B cell (primary cell): Measurements from ENCODE around the gene KIF3A. TPM values are rescaled to one million over a fixed set of nuclear protein-coding genes. Genes with fewer than 3 reads are reported as not detected.

Experiments
- ATAC-seq: fragments of 200-7000 bp; cut with Tn5 transposase; one replicate; pipeline ENCODE4 v1.10.0; 2021; ENCODE audit warnings: low read depth, mild to moderate bottlenecking, moderate number of reproducible peaks, moderate library complexity
- CTCF ChIA-PET: fragments of 350-600 bp; sonication (Branson Sonifier 250); formaldehyde crosslinking; loops from one replicate; lab custom pipeline; 2021; ENCODE audit warnings: antibody characterized with exemption, inconsistent platforms; lab: Charles Lee
- POLR2A ChIA-PET: fragments of 350-600 bp; sonication (Branson Sonifier 250); formaldehyde crosslinking; loops from one replicate; lab custom pipeline; 2021; ENCODE audit warnings: antibody characterized with exemption; lab: Charles Lee
- DNase-seq: peaks from one replicate; pipeline ENCODE4 v3.0.0; 2013
- H2AFZ ChIP-seq: 2 replicates; pipeline ENCODE4 v1.6.1; 2012; ENCODE audit warnings: mild to moderate bottlenecking, low read depth, low read length; ENCODE audit not compliant: insufficient read depth, poor library complexity, severe bottlenecking
- H3K27ac ChIP-seq, 2 donors: 1 replicate in 1 of 2; 2 replicates in 1 of 2; pipeline ENCODE4 v1.5.1; 2012 to 2013; ENCODE audit warnings: low read length in 2 of 2, mild to moderate bottlenecking in 2 of 2, moderate library complexity in 1 of 2
- H3K27me3 ChIP-seq, 4 experiments: fragments of 200-600 bp in 1 of 4; sonication (generic) in 1 of 4; replicated peaks in 1 of 4; 1 replicate in 2 of 4; 2 replicates in 2 of 4; pipeline versions ENCODE4 v1.6.1 to v1.7.0; 2013 to 2016; ENCODE audit warnings: low read length in 3 of 4, mild to moderate bottlenecking in 2 of 4, mixed read lengths in 1 of 4, moderate library complexity in 1 of 4; ENCODE audit not compliant: insufficient read depth in 4 of 4, control insufficient read depth in 3 of 4; ENCODE audit errors: control extremely low read depth in 1 of 4
- H3K36me3 ChIP-seq, 2 experiments: replicated peaks in 1 of 2; 1 replicate in 1 of 2; 2 replicates in 1 of 2; pipeline versions ENCODE4 v1.6.1 to v1.7.1; 2013; ENCODE audit warnings: low read length in 1 of 2; ENCODE audit not compliant: insufficient read depth in 2 of 2, control insufficient read depth in 1 of 2; ENCODE audit errors: control extremely low read depth in 1 of 2, extremely low read depth in 1 of 2
- H3K4me1 ChIP-seq, 2 donors: fragments of 200-600 bp in 1 of 2; sonication (generic) in 1 of 2; 1 replicate in 1 of 2; 2 replicates in 1 of 2; pipeline versions ENCODE4 v1.5.1 to v1.6.1; 2013 to 2017; ENCODE audit warnings: low read length in 2 of 2; ENCODE audit not compliant: control insufficient read depth in 2 of 2, insufficient read depth in 2 of 2
- H3K4me2 ChIP-seq: replicated peaks from 2 replicates; pipeline ENCODE3; 2012; ENCODE audit warnings: mild to moderate bottlenecking, low read depth, low read length; ENCODE audit not compliant: poor library complexity, severe bottlenecking
- H3K4me3 ChIP-seq, 5 experiments: fragments of 200-600 bp in 1 of 5; sonication (generic) in 1 of 5; 1 replicate in 3 of 5; 2 replicates in 2 of 5; pipeline versions ENCODE4 v1.5.1 to v1.7.0; 2011 to 2016; ENCODE audit warnings: low read length in 4 of 5, mild to moderate bottlenecking in 4 of 5, low read depth in 2 of 5, control low read depth in 1 of 5, moderate library complexity in 1 of 5; ENCODE audit not compliant: insufficient read depth in 1 of 5; ENCODE audit errors: control extremely low read depth in 1 of 5, extremely low read depth in 1 of 5
- H3K79me2 ChIP-seq: fragments of 200-600 bp; sonication (generic); one replicate; pipeline ENCODE4 v1.6.0; 2016; ENCODE audit warnings: low read length; ENCODE audit not compliant: control insufficient read depth, insufficient read depth
- H3K9ac ChIP-seq: fragments of 200-600 bp; sonication (generic); 2 replicates; pipeline ENCODE4 v1.6.1; 2017; ENCODE audit warnings: mild to moderate bottlenecking, low read length, moderate library complexity
- H3K9me3 ChIP-seq, 3 donors: one replicate each; pipeline versions ENCODE4 v1.6.1 to v1.7.1; 2013; ENCODE audit warnings: low read length in 2 of 3; ENCODE audit not compliant: control insufficient read depth in 2 of 3, insufficient read depth in 1 of 3; ENCODE audit errors: control extremely low read depth in 1 of 3
- H4K20me1 ChIP-seq: 2 replicates; pipeline ENCODE4 v1.6.0; 2012; ENCODE audit warnings: mild to moderate bottlenecking, low read length; ENCODE audit not compliant: insufficient read depth, control insufficient read depth, poor library complexity, severe bottlenecking
- H3K27ac Mint-ChIP-seq: one replicate; pipeline ENCODE4 v1.8.0; 2021; ENCODE audit warnings: mixed read lengths
- H3K27me3 Mint-ChIP-seq: one replicate; pipeline ENCODE4 v1.8.0; 2021; ENCODE audit warnings: mixed read lengths
- H3K4me1 Mint-ChIP-seq: one replicate; pipeline ENCODE4 v1.8.0; 2021; ENCODE audit warnings: mixed read lengths
- H3K4me3 Mint-ChIP-seq: one replicate; pipeline ENCODE4 v1.8.0; 2021; ENCODE audit warnings: mixed read lengths
- H3K9me3 Mint-ChIP-seq: one replicate; pipeline ENCODE4 v1.8.0; 2022; ENCODE audit warnings: mixed read lengths; ENCODE audit not compliant: insufficient read depth
- EZH2 ChIP-seq: IDR thresholded peaks from 2 replicates; pipeline ENCODE4 v1.6.1; 2012; ENCODE audit warnings: borderline replicate concordance, low read depth, mild to moderate bottlenecking, moderate library complexity, low read length; ENCODE audit not compliant: insufficient read depth, poor library complexity, severe bottlenecking
- WGBS: methylation state at CpG from one replicate; pipeline ENCODE4 v1.1.5; 2013; ENCODE audit warnings: missing lambda C conversion rate; ENCODE audit not compliant: insufficient coverage; 5-methylcytosine and 5-hydroxymethylcytosine counted together
- intact Hi-C: fragments of 100-400 bp; cut with micrococcal nuclease; formaldehyde crosslinking; loops from one replicate; pipeline ENCODE4 v1.10.0; 2022
- polyA plus RNA-seq: library from polyadenylated mRNA; depleted of rRNA; stranded (reverse); fragments of >200 nt; gene quantifications from 2 replicates; pipeline ENCODE4 v1.2.3, GENCODE V29; 2012
- total RNA-seq, 2 donors: library from RNA; stranded (reverse); fragments of 120-200 nt in 1 of 2; gene quantifications; 1 replicate in 1 of 2; 2 replicates in 1 of 2; pipeline versions ENCODE4 v1.2.3 to v1.2.4, GENCODE V29; 2013 to 2022
- TF ChIP-seq, protein P1 (sequence below): fragments of 200-600 bp; IDR thresholded peaks from one replicate; pipeline ENCODE4 v1.8.0; 2022; ENCODE audit warnings: antibody characterized with exemption, mild to moderate bottlenecking

Gene KIF3A
- total and polyA plus RNA-seq, 2 donors (not counting 1 experiment from before 2014, with no cell fraction given): 1.3 to 16.0 TPM

DNA sequence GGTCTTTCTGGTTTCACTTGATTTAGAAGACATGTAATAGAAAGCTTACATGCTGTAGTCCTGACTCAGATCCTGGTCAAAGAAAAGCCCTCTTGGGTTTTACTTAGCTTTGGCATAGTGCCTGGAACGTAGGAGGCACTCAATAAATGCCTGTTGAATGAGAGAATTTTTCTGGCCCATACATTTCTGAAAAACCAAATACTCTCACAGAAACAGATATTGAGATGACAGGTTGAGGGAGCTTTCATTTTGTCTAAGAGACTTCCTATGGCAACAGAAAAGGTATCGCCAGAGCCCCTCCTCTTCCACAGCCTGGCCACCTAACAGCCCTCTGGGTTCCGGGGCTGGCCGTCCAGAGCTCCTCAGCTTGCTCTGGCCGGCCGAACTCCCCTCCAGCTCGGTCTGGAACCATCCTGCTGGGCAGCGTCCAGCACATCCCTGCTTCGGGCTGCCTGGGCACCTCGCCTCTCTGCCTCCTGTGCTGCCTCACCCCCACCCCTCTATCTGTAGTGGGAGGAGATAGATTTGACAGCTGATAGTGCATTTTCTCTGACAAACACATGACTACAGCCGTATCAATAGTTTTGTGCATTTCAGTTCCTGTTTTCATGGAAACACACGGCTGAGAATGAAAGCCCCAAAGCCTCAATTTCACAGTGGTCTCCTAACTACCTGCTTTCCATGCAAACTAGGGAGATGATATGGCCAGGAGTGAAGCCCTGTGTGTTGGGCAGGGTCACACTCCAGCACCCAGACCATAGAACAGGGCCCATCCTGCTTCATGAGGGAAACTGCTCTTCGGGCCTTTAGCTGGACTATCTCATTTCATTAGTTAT, 62.5 kb downstream of the KIF3A start:
- POLR2A ChIA-PET: no interaction called here
- peaks cover 5% of the 10 kb centered on the region for H3K27me3 Mint-ChIP-seq
- no peak overlapping the region for H3K27ac Mint-ChIP-seq
- Histone ChIP-seq H3K27me3 (peaks cover 0 to 3% (median 0%) of the 10 kb centered on the region in 4 experiments), H3K4me1 (peaks cover 0 to 5% of the 10 kb centered on the region in 2 donors), H3K79me2 (no peaks in the 10 kb centered on the region), H4K20me1 (no peaks in the 10 kb centered on the region), H3K4me2 (no peak overlapping the region), H3K27ac (no peak overlapping the region), H3K4me3 (no peak overlapping the region), H2AFZ (no peak overlapping the region), H3K9me3 (peaks cover 0 to 5% (median 0%) of the 10 kb centered on the region in 3 donors), H3K36me3 (no peaks in the 10 kb centered on the region), H3K9ac (no peak overlapping the region)
- 53% methylated on average over 7 of the region's 13 CpGs for WGBS
- H3K4me1 Mint-ChIP-seq: peaks cover 5% of the 10 kb centered on the region
- ATAC-seq (no peak), DNase-seq (no peak)
- TF ChIP-seq, protein P1, sequence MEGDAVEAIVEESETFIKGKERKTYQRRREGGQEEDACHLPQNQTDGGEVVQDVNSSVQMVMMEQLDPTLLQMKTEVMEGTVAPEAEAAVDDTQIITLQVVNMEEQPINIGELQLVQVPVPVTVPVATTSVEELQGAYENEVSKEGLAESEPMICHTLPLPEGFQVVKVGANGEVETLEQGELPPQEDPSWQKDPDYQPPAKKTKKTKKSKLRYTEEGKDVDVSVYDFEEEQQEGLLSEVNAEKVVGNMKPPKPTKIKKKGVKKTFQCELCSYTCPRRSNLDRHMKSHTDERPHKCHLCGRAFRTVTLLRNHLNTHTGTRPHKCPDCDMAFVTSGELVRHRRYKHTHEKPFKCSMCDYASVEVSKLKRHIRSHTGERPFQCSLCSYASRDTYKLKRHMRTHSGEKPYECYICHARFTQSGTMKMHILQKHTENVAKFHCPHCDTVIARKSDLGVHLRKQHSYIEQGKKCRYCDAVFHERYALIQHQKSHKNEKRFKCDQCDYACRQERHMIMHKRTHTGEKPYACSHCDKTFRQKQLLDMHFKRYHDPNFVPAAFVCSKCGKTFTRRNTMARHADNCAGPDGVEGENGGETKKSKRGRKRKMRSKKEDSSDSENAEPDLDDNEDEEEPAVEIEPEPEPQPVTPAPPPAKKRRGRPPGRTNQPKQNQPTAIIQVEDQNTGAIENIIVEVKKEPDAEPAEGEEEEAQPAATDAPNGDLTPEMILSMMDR: no peak
- TF ChIP-seq EZH2: no peak
- H3K4me3 Mint-ChIP-seq: no peak overlapping the region
- intact Hi-C loops: no loop called here
- no peaks in the 10 kb centered on the region for H3K9me3 Mint-ChIP-seq
- CTCF ChIA-PET: no interaction called here

DNA sequence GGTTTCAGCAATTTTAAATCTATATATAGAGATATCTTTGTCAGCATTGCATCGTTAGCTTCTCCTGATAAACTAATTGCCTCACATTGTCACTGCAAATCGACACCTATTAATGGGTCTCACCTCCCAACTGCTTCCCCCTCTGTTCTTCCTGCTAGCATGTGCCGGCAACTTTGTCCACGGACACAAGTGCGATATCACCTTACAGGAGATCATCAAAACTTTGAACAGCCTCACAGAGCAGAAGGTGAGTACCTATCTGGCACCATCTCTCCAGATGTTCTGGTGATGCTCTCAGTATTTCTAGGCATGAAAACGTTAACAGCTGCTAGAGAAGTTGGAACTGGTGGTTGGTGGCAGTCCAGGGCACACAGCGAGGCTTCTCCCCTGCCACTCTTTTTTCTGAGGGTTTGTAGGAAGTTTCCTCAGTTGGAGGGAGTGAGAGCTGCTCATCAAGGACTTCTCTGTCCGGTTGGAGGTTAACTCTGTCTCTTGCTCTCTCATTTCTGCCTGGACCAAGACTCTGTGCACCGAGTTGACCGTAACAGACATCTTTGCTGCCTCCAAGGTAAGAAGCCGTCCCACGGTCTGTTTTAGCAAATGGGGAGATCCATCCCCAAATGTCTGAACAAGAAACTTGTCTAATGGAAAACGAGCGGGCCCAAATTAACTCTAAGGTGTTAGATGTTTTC, 63.3 kb downstream of the KIF3A start, which contains the start of gene IL4:
Gene IL4, plus strand, starts transcription at position 51 of the 692 bp plus-strand sequence. Its CDS starts 62 bp downstream, at position 113.
- Mint-ChIP-seq H3K4me1 (peaks cover 4% of the 10 kb centered on the region), H3K9me3 (no peaks in the 10 kb centered on the region), H3K4me3 (no peak within 1 kb of the TSS), H3K27ac (no peak within 1 kb of the TSS), H3K27me3 (peaks cover 9% of the 10 kb centered on the region)
- peaks cover 0 to 5% of the 10 kb centered on the region in 2 donors for H3K4me1 ChIP-seq
- ChIA-PET CTCF (no interaction called here), POLR2A (no interaction called here)
- H3K9me3 ChIP-seq: peaks cover 0 to 5% (median 0%) of the 10 kb centered on the region in 3 donors
- DNase-seq (no peak), ATAC-seq (no peak)
- no peak within 1 kb of the TSS for H3K4me2 ChIP-seq
- H3K36me3 ChIP-seq: no peaks in the 10 kb centered on the region
- TF ChIP-seq, protein P1: no peak
- TF ChIP-seq EZH2: no peak
- WGBS: 98% methylated on average over 13 of the region's 14 CpGs
- intact Hi-C loops: no loop called here
- H3K9ac ChIP-seq: no peak within 1 kb of the TSS
- H3K27me3 ChIP-seq: peaks cover 0 to 3% (median 0%) of the 10 kb centered on the region in 4 experiments
- H3K4me3 ChIP-seq: no peak within 1 kb of the TSS
- H4K20me1 ChIP-seq: no peaks in the 10 kb centered on the region
- no peaks in the 10 kb centered on the region for H3K79me2 ChIP-seq
- no peak within 1 kb of the TSS for H2AFZ ChIP-seq
- no peak within 1 kb of the TSS for H3K27ac ChIP-seq
